Body of pancreas (tissue), 4 donors: ENCODE results near the gene DEK. TPM values are rescaled to one million over a fixed set of nuclear protein-coding genes. Genes with fewer than 3 reads are reported as not detected.

Experiments used
- ATAC-seq: fragments of 150-250 bp; one replicate; pipeline ENCODE4 v1.9.1; 2016
- DNase-seq, 4 donors: peaks; one replicate each; pipeline ENCODE4 v3.0.0-alpha.2; 2019
- H3K27ac ChIP-seq, 4 donors: fragments of 200-600 bp; sonication (generic); 1 replicate in 3 of 4; 2 replicates in 1 of 4; pipeline versions ENCODE4 v1.5.1 to v1.6.1; 2016 to 2019; ENCODE audit warnings: mild to moderate bottlenecking in 1 of 4, mixed read lengths in 1 of 4, moderate library complexity in 1 of 4
- H3K27me3 ChIP-seq, 2 donors: fragments of 200-600 bp; sonication (generic); one replicate each; pipeline ENCODE4 v1.6.0; 2016; ENCODE audit warnings: mild to moderate bottlenecking in 1 of 2
- H3K36me3 ChIP-seq, 2 donors: fragments of 200-600 bp; sonication (generic); replicated peaks in 1 of 2; 2 replicates each; pipeline ENCODE4 v1.5.1; 2016; ENCODE audit warnings: low read depth in 2 of 2; ENCODE audit not compliant: insufficient read depth in 1 of 2
- H3K4me1 ChIP-seq: fragments of 200-600 bp; sonication (generic); one replicate; pipeline ENCODE4 v1.6.0; 2016
- H3K4me3 ChIP-seq, 2 donors: fragments of 200-600 bp; sonication (generic); 1 replicate in 1 of 2; 2 replicates in 1 of 2; pipeline ENCODE4 v1.5.1; 2016 to 2019
- H3K9me3 ChIP-seq, 3 donors: fragments of 200-600 bp; sonication (generic); 1 replicate in 2 of 3; 2 replicates in 1 of 3; pipeline ENCODE4 v1.5.1; 2016
- CTCF ChIP-seq, 7 experiments: fragments of 450-650 bp in 4 of 7; fragments of 200-600 bp in 3 of 7; sonication (generic) in 3 of 7; IDR thresholded peaks; one replicate each; pipeline ENCODE4 v1.5.1; 2016 to 2019; ENCODE audit warnings: antibody characterized with exemption in 7 of 7
- POLR2A ChIP-seq, 3 donors: fragments of 450-650 bp; IDR thresholded peaks; one replicate each; pipeline ENCODE4 v1.6.1; 2016; ENCODE audit warnings: antibody characterized with exemption in 3 of 3, mild to moderate bottlenecking in 2 of 3
- WGBS, 2 donors: methylation state at CpG; one replicate each; pipeline ENCODE4 v1.1.5; 2017; 5-methylcytosine and 5-hydroxymethylcytosine counted together
- intact Hi-C: fragments of 100-400 bp; cut with DNase I; formaldehyde crosslinking; loops from one replicate; pipeline ENCODE4 v1.15.1; 2023
- total RNA-seq, 2 donors: library from RNA; depleted of rRNA; stranded (reverse); fragments of >200 nt; gene quantifications; one replicate each; pipeline ENCODE4 v1.1.0, GENCODE V29; 2016

Gene DEK
- total RNA-seq, 2 donors from 2014 or later, result 67.2 to 72.9 TPM

GRCh38 chr6:18221288-18221615, 43.1 kb downstream of the DEK start:
- TF ChIP-seq POLR2A (IDR thresholded peaks at IDR 0.05) (no peak), CTCF (IDR thresholded peaks at IDR 0.05) (no peak)
- intact Hi-C loops, result no loop called here
- H3K27ac ChIP-seq, result no peak overlapping the region
- peaks cover 0 to 5% of the 10 kb centered on the region in 2 donors for H3K36me3 ChIP-seq
- H3K27me3 ChIP-seq, result no peaks in the 10 kb centered on the region
- 93 to 96% methylated on average over 4 of the region's 4 CpGs for WGBS, 2 donors
- H3K4me3 ChIP-seq, result no peak overlapping the region
- DNase-seq, result no peak
- no peak for ATAC-seq
- no peaks in the 10 kb centered on the region for H3K9me3 ChIP-seq
- H3K4me1 ChIP-seq, result no peaks in the 10 kb centered on the region

DNA sequence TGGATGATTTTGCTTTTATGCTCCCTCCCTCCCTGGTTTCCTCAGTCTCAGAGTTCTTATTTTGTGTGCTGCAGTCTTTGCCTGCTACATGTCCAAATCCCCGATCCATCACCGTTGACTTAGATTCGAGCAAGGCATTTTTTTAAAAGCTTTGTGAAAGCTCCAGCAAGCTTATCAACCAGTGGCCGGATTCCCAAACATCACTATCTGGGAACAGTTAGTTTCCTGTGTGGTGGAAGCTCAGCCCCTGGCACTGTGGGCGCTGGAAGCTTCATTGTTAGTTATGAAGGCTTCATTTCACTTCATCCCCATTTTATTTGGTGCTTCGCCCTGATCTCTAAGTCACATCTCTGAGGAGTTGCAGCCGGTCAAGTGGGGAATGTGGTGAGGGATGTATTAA, 44.7 kb downstream of the DEK start:
- no peak for DNase-seq
- ATAC-seq, result no peak
- no peak overlapping the region for H3K27ac ChIP-seq
- WGBS, 2 donors, result 71 to 72% methylated on average over 7 of the region's 7 CpGs
- no peak overlapping the region for H3K4me3 ChIP-seq
- H3K36me3 ChIP-seq, result peaks cover 0 to 5% of the 10 kb centered on the region in 2 donors
- H3K9me3 ChIP-seq, result no peaks in the 10 kb centered on the region
- no peaks in the 10 kb centered on the region for H3K4me1 ChIP-seq
- TF ChIP-seq CTCF (IDR thresholded peaks at IDR 0.05) (no peak), POLR2A (IDR thresholded peaks at IDR 0.05) (no peak)
- intact Hi-C loops, result no loop called here
- H3K27me3 ChIP-seq, result no peaks in the 10 kb centered on the region

DNA sequence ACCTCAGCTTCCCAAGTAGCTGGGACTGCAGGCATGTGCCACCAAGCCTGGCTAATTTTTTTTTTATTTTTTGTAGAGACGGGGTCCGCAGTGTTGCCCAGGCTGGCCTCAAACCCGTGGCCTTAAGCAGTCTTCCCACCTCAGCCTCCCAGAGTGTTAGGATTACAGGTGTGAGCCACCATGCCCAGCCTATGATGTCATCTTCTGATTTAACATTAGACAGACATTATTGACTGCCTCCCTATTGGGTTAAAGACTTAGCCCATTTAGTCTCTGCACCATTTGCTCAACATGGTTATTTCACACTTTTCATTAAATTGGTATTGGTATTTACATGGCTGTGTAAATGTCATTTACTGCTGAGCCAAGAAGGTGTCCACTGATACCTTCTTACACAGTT, 46.1 kb downstream of the DEK start:
- Histone ChIP-seq H3K4me1 (no peaks in the 10 kb centered on the region), H3K36me3 (peaks cover 0 to 4% of the 10 kb centered on the region in 2 donors), H3K9me3 (no peaks in the 10 kb centered on the region), H3K27ac (no peak overlapping the region), H3K4me3 (no peak overlapping the region), H3K27me3 (no peaks in the 10 kb centered on the region)
- no peak for ATAC-seq
- intact Hi-C loops, result no loop called here
- WGBS, 2 donors, result 96 to 100% methylated on average over 3 of the region's 3 CpGs
- TF ChIP-seq POLR2A (IDR thresholded peaks at IDR 0.05) (no peak), CTCF (IDR thresholded peaks at IDR 0.05) (no peak)
- DNase-seq, result no peak

DNA sequence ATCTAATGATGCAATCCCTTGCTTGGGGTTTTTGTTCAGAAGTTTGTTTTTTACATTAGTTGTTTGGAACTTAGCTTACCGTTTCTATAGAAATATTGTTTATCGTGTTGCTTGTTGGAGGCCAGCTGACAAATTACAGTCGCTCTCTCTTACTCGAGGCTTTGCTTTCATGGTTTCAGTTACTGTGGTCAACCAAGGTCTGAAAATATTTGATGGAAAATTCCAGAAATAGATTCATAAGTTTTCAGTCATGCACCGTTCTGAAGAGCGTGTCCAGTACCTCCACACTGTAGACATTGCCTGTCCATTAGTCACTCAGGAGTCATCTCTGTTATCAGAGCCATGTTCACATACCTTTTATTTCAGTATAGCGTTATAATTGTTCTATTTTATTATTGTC, 47.9 kb downstream of the DEK start:
- Histone ChIP-seq H3K27me3 (no peaks in the 10 kb centered on the region), H3K27ac (no peak overlapping the region), H3K4me1 (no peaks in the 10 kb centered on the region), H3K9me3 (no peaks in the 10 kb centered on the region), H3K4me3 (no peak overlapping the region), H3K36me3 (peaks cover 0 to 4% of the 10 kb centered on the region in 2 donors)
- WGBS, 2 donors, result 86 to 92% methylated on average over 7 of the region's 7 CpGs
- intact Hi-C loops, result no loop called here
- DNase-seq (no peak), ATAC-seq (no peak)
- TF ChIP-seq CTCF (IDR thresholded peaks at IDR 0.05) (no peak), POLR2A (IDR thresholded peaks at IDR 0.05) (no peak)

DNA sequence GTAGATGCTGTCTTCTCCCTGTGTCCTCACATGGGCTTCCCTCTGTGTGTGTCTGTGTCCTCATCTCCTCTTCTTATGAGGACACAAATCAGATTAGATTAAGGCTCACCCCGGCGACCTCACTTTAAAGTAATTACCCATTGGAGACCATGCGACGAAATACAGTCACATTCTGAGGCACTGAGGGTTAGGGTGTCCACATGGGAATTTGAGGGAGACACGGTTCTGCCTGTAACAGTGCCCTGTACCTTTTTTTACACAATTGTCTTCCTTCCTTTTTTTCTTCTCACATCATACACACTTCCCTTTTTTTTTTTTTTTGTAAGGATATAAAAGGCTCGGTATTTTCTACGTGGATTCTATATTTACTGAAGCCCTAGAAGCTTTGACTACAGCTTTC, 48.9 kb downstream of the DEK start:
- no peak overlapping the region for H3K4me3 ChIP-seq
- no peaks in the 10 kb centered on the region for H3K27me3 ChIP-seq
- H3K9me3 ChIP-seq, result no peaks in the 10 kb centered on the region
- H3K4me1 ChIP-seq, result no peaks in the 10 kb centered on the region
- 69 to 77% methylated on average over 7 of the region's 7 CpGs for WGBS, 2 donors
- no peak for ATAC-seq
- no peak overlapping the region for H3K27ac ChIP-seq
- peaks cover 0 to 4% of the 10 kb centered on the region in 2 donors for H3K36me3 ChIP-seq
- intact Hi-C loops, result no loop called here
- TF ChIP-seq CTCF (IDR thresholded peaks at IDR 0.05) (no peak), POLR2A (IDR thresholded peaks at IDR 0.05) (no peak)
- no peak for DNase-seq
